ENCODE results near the gene DNAJC16. TPM values are rescaled to one million over a fixed set of nuclear protein-coding genes. Genes with fewer than 3 reads are reported as not detected.

DNAJC16 gene
- total RNA-seq, 1 donor from 2014 or later = 30.0 TPM

DNA sequence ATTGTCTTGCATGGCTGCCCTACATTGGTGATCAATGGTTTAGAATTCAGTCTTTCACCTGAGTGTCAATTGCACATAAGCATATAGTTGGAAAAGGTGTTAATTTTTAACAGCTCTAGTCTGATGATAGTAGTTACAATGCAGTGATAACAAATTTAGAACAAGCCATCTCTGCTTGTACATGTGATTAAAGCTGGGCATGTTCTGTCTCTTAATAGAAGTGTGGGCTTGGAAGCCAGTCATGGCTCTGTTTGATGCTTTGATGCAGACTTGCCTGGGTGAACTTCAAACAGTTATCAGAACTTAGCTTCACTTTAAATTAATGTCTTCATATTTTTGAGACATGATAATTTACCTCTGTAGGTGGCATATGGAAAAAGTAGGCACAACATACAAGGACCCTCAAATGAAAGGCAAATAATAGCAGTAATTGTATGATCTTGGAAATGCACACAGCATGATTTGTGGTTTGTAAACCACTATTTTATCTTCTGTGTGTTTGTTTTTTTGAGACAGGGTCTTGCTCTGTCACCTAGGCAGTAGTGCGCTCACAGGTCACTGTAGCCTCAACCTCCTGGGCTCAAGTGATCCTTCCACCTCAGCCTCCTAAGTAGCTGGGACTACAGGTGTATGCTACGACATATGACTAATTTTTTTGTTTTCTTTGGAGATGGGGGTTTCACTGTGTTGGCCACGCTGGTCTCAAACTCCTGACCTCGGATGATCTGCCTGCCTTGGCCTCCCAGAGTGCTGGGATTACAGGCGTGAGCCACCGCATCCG is 94.4 kb downstream of the DNAJC16 start:
- no peak for DNase-seq (ENCODE audit: low spot score)

DNA sequence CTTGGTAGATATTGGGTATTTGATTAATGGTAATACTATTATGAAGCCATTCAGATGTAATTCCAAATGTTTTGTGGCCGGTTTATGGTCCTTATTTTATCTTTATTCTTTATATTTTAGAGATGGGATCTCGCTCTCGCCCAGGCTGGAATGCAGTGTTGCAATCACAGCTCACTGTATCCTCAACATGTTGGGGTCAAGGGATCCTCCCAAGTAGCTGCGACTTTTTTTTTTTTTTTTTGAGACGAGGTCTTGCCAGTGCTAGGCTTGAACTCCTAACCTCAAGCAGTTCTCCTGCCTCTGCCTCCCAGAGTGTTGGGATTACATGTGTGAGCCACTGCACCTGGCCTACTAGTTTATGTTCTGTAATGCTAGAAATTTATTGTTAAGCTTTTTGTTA is 95.3 kb downstream of the DNAJC16 start:
- DNase-seq (ENCODE audit: low spot score) = no peak

DNA sequence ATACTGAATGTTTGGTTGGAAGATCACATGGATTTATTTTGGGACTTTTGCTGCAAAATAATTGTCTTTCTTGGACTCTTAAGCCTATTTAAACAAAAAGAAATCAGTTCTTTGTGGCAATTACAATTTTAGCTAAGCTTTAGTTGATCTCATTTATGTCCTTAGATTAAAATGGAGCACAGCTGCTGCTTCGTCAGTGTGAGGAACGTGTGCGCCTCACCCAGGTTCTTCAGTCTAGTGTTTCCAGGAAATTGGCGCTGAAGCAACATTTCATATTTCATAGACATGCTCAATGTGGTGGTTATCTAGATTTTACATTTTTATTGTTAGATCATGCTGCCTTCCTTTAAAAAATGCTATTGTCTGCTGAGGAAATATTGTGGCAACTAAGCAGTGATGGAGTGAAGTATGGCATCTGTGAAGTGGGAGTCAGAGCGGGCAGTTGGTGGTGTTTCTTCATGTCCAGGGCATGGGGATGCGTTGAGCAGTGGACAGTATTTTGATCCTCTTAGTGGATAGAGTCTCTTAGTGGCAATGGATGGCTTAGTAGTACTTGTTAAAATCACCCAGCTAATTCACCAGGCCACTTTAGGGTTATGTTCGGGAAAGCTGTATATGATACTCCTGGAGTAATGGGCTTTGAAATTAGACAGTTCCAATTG is 96.2 kb downstream of the DNAJC16 start:
- DNase-seq (ENCODE audit: low spot score) = no peak

DNA sequence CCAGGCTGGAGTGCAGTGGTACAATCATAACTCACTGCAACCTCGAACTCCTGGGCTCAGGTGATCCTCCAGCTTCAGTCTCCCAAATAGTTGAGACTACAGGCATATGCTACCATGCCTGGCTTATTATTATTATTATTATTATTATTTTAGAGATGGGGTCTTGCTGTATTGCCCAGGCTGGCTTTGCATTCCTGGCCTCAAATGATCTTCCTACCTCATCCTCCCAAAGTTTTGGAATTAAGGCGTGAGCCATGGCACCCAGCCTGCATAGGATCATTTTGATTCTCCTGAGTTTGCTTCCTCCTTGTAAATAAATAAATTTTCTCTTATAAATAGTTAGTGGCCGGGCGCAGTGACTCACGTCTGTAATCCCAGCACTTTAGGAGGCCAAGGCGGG is 96.8 kb downstream of the DNAJC16 start:
- DNase-seq (ENCODE audit: low spot score) = no peak

DNA sequence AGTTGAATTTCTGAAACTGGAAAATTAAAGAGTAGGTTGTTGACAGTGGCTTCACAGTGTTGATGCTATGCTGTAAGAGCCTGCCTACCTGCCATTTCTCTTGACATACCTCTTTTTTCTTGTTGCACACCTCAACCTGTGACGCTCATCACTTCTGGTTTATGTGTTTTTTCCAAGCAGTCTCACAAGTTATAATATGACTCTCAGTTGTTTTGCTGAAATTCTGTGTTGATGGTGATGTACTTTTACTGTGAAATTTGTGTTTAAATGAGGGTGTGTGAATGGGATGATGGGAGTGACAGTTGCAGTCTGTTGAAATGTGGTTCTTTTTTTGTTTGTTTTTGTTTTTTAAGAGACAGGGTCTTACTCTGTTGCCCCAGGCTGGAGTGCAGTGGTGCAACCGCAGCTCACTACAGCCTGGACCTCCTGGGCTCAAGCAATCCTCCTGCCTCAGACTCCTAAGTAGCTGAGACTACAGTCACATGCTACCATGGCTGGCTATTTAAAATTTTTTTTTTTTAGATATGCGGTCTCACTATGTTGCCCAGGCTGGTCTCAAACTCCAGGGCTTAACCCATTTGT is 97.6 kb downstream of the DNAJC16 start:
- no peak for DNase-seq (ENCODE audit: low spot score)

DNA sequence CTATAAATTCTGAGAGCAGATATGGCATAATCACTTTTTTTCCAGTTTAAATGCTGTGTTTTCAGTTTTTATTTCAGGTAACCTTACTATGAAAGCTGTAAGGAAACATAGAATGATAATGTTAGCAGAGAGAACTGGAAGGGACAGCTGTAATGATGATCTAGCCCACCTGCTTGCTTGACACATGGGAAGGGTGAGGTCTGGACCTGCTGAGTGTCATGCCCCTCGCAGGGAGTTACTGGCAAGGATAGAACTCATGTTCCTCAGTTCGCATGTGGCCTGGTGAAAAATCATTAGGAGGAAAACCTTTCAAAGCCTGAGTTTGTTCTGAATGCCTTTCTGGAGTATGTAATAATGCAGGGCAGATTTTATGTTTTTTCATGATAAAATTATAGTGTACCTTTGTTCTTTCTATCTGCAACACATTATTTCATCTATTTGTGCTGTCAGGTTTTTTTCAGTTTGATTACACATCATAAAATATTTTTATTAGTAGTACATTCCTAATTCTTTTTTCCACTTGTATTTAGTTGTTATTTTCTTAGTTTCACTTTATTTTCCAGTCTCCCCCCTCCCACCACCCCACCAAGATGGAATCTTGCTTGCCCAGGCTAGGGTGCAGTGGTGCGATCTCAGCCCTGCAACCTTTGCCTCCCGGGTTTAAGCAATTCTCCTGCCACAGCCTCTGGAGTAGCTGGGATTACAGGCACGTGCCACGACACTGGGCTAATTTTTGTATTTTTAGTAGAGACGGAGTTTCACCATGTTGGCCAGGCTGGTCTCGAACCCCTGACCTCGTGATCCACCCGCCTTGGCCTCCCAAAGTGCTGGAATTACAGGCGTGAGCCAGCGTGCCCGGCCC is 98.6 kb downstream of the DNAJC16 start:
- DNase-seq (ENCODE audit: low spot score) = no peak

Other genes starting within 250 kb of the DNAJC16 start
- gene EFHD2, start 117.0 kb upstream of the DNAJC16 start, total RNA-seq = 108 TPM
- gene CTRC, start 88.4 kb upstream of the DNAJC16 start, total RNA-seq = 5.3 TPM
- gene CELA2A, start 70.1 kb upstream of the DNAJC16 start, total RNA-seq = 1.8 TPM
- gene CELA2B, start 50.7 kb upstream of the DNAJC16 start, total RNA-seq = 0.35 TPM
- gene CASP9, start 2.6 kb upstream of the DNAJC16 start, total RNA-seq = 26.6 TPM
- gene AGMAT, start 58.2 kb downstream of the DNAJC16 start, total RNA-seq = 2.8 TPM
- 45.2 TPM for gene DDI2, start 90.6 kb downstream of the DNAJC16 start, total RNA-seq
- 71.2 TPM for gene PLEKHM2, start 157.5 kb downstream of the DNAJC16 start, total RNA-seq
- gene SLC25A34, start 209.4 kb downstream of the DNAJC16 start, total RNA-seq = 10.1 TPM
- 4.9 TPM for gene TMEM82, start 215.7 kb downstream of the DNAJC16 start, total RNA-seq
- 534 TPM for gene FBLIM1, start 231.9 kb downstream of the DNAJC16 start, total RNA-seq

Data from mucosa of gallbladder (tissue), 1 donor.